Esophagus (tissue), 2 donors: Measurements from ENCODE around the gene GSTM1. TPM values are rescaled to one million over a fixed set of nuclear protein-coding genes. Genes with fewer than 3 reads are reported as not detected.

ENCODE experiments used
- H3K27ac ChIP-seq, 2 donors: one replicate each; pipeline ENCODE4 v1.5.1; 2013; ENCODE audit warnings: low read depth in 2 of 2, mild to moderate bottlenecking in 2 of 2, inconsistent platforms in 1 of 2, low read length in 1 of 2, moderate library complexity in 1 of 2
- H3K27me3 ChIP-seq, 2 donors: one replicate each; pipeline ENCODE4 v1.6.1; 2013; ENCODE audit warnings: low read length in 2 of 2, control low read depth in 1 of 2, mild to moderate bottlenecking in 1 of 2; ENCODE audit not compliant: insufficient read depth in 2 of 2, control insufficient read depth in 1 of 2
- H3K36me3 ChIP-seq, 2 donors: one replicate each; pipeline ENCODE4 v1.6.1; 2013; ENCODE audit warnings: low read length in 1 of 2; ENCODE audit not compliant: control insufficient read depth in 2 of 2, insufficient read depth in 2 of 2
- H3K4me1 ChIP-seq, 2 donors: one replicate each; pipeline ENCODE4 v1.6.1; 2013; ENCODE audit warnings: low read length in 1 of 2; ENCODE audit not compliant: control insufficient read depth in 2 of 2, insufficient read depth in 2 of 2
- H3K4me3 ChIP-seq, 2 donors: one replicate each; pipeline ENCODE4 v1.5.1; 2013; ENCODE audit warnings: low read length in 2 of 2, mild to moderate bottlenecking in 2 of 2, low read depth in 1 of 2, moderate library complexity in 1 of 2
- H3K9me3 ChIP-seq, 2 donors: one replicate each; pipeline ENCODE4 v1.6.1; 2013; ENCODE audit warnings: mild to moderate bottlenecking in 2 of 2, low read depth in 1 of 2, low read length in 1 of 2, moderate library complexity in 1 of 2; ENCODE audit not compliant: control insufficient read depth in 2 of 2, insufficient read depth in 1 of 2
- WGBS, 2 donors: extraction: QIAGEN DNeasy Blood & Tissue Kit; methylation state at CpG; one replicate each; pipeline ENCODE4 v1.1.7; 2013; 5-methylcytosine and 5-hydroxymethylcytosine counted together
- polyA plus RNA-seq, 2 donors: library from polyadenylated mRNA; stranded (reverse); fragments of 200-250 nt; gene quantifications; one replicate each; pipeline ENCODE4 v1.2.3, GENCODE V29; 2013
- donor health status: healthy with polysubstance abuse.
- donor health status: Bipolar disorder and iron deficiency.

The GSTM1 gene
- polyA plus RNA-seq, 2 donors, result 125 to 132 TPM

- Histone ChIP-seq H3K4me1 (no peaks in the 10 kb centered on the region), H3K27me3 (no peaks in the 10 kb centered on the region), H3K27ac (no peak overlapping the region), H3K4me3 (no peak overlapping the region), H3K9me3 (no peaks in the 10 kb centered on the region), H3K36me3 (peaks cover 0 to 8% of the 10 kb centered on the region in 2 donors)
- WGBS, 2 donors, result 40 to 51% methylated on average over 3 of the region's 3 CpGs
These were observed 44.8 kb downstream of the GSTM1 start for GRCh38 chr1:109732390-109732881.

GRCh38 chr1:109733236-109733870 lies 45.7 kb downstream of the GSTM1 start:
- Histone ChIP-seq H3K36me3 (peaks cover 0 to 11% of the 10 kb centered on the region in 2 donors), H3K27ac (no peak overlapping the region), H3K27me3 (no peaks in the 10 kb centered on the region), H3K4me3 (no peak overlapping the region), H3K4me1 (no peaks in the 10 kb centered on the region), H3K9me3 (no peaks in the 10 kb centered on the region)
- WGBS, 2 donors, result 87 to 91% methylated on average over 4 of the region's 4 CpGs

- peaks cover 0 to 8% of the 10 kb centered on the region in 2 donors for H3K4me1 ChIP-seq
- H3K36me3 ChIP-seq, result peaks cover 0 to 11% of the 10 kb centered on the region in 2 donors
- H3K9me3 ChIP-seq, result no peaks in the 10 kb centered on the region
- peak overlapping the region; percentile 66 to 77 for H3K27ac ChIP-seq
- no peaks in the 10 kb centered on the region for H3K27me3 ChIP-seq
- WGBS, 2 donors, result 1% methylated on average over 86 of the region's 86 CpGs
- peak overlapping the region; percentile 73 to 74 for H3K4me3 ChIP-seq
These were observed 52.4 kb downstream of the GSTM1 start for GRCh38 chr1:109739738-109740614.

- H3K9me3 ChIP-seq, result no peaks in the 10 kb centered on the region
- WGBS, 2 donors, result 4 to 13% methylated on average over 10 of the region's 10 CpGs
- peak within 1 kb of the TSS; percentile 66 to 77 for H3K27ac ChIP-seq
- H3K4me1 ChIP-seq, result peaks cover 0 to 8% of the 10 kb centered on the region in 2 donors
- peak within 1 kb of the TSS; percentile 73 to 74 for H3K4me3 ChIP-seq
- no peaks in the 10 kb centered on the region for H3K27me3 ChIP-seq
- peaks cover 0 to 11% of the 10 kb centered on the region in 2 donors for H3K36me3 ChIP-seq
These were observed 53.2 kb downstream of the GSTM1 start, which contains the start of gene GSTM3 for GRCh38 chr1:109740615-109741373. TSS of gene GSTM3 (minus strand) at chr1:109741038. CDS start at chr1:109740287, 751 bp downstream.

Other genes with a start within 250 kb of the GSTM1 start
- under 1 TPM; 0.16 to 0.38 TPM for gene SYPL2, start 221.3 kb upstream of the GSTM1 start, polyA plus RNA-seq
- gene ATXN7L2, start 203.9 kb upstream of the GSTM1 start, polyA plus RNA-seq, result 1 to 10 TPM; 3.6 to 6.4 TPM
- gene CYB561D1, start 193.7 kb upstream of the GSTM1 start, polyA plus RNA-seq, result 1 to 10 TPM; 3.7 to 4.8 TPM
- 1 to 10 TPM in 1 of 2 donors, under 1 TPM in 1; 0.71 to 1.6 TPM for gene AMIGO1, start 178.1 kb upstream of the GSTM1 start, polyA plus RNA-seq
- gene GPR61, start 147.9 kb upstream of the GSTM1 start, polyA plus RNA-seq, result under 1 TPM in 1 of 2 donors, not detected in 1; 0.06 TPM
- 1 to 10 TPM; 3.5 to 6.8 TPM for gene GNAI3, start 139.2 kb upstream of the GSTM1 start, polyA plus RNA-seq
- not detected for gene GNAT2, start 68.2 kb upstream of the GSTM1 start, polyA plus RNA-seq
- 10 to 100 TPM; 15.7 to 16.3 TPM for gene AMPD2, start 68.0 kb upstream of the GSTM1 start, polyA plus RNA-seq
- 10 to 100 TPM; 22.9 to 26.4 TPM for gene GSTM4, start 31.7 kb upstream of the GSTM1 start, polyA plus RNA-seq
- 100 to 1,000 TPM in 1 of 2 donors, 10 to 100 TPM in 1; 52.0 to 130 TPM for gene GSTM2, start 19.8 kb upstream of the GSTM1 start, polyA plus RNA-seq
- gene GSTM5, start 24.4 kb downstream of the GSTM1 start, polyA plus RNA-seq, result 1 to 10 TPM; 1.6 to 2.2 TPM
- gene GSTM3, start 53.2 kb downstream of the GSTM1 start, polyA plus RNA-seq, result 100 to 1,000 TPM in 1 of 2 donors, 10 to 100 TPM in 1; 77.5 to 106 TPM
- under 1 TPM; 0.10 to 0.28 TPM for gene EPS8L3, start 76.1 kb downstream of the GSTM1 start, polyA plus RNA-seq
- 1 to 10 TPM; 5.6 to 5.7 TPM for gene CSF1, start 223.0 kb downstream of the GSTM1 start, polyA plus RNA-seq